PC-3 (cell line): Measurements from ENCODE around the gene GFRA1. TPM values are rescaled to one million over a fixed set of nuclear protein-coding genes. Genes with fewer than 3 reads are reported as not detected.

ENCODE experiments used
- ATAC-seq: fragments of 200-7000 bp; cut with Tn5 transposase; 2 replicates; pipeline ENCODE4 v1.9.1; 2020; ENCODE audit warnings: mild to moderate bottlenecking, moderate library complexity
- BruUV-seq: library from RNA; stranded (reverse); fragments of 400-500 nt; replicated peaks from 2 replicates; lab custom pipeline; 2021; lab: Mats Ljungman, UMichigan
- CTCF ChIA-PET: fragments of 300-600 bp; sonication (Branson Sonifier 250); formaldehyde crosslinking; loops from one replicate; lab custom pipeline; 2022; ENCODE audit warnings: antibody characterized with exemption; lab: Charles Lee
- POLR2A ChIA-PET: fragments of 300-600 bp; sonication (Branson Sonifier 250); formaldehyde crosslinking; loops from one replicate; lab custom pipeline; 2022; ENCODE audit warnings: antibody characterized with exemption; ENCODE audit not compliant: unreplicated experiment; lab: Charles Lee
- DNase-seq: peaks from one replicate; pipeline ENCODE4 v3.0.0-alpha.2; 2015
- H2AFZ ChIP-seq: fragments of 300-600 bp; sonication (generic); 2 replicates; pipeline ENCODE4 v1.6.0; 2016; ENCODE audit warnings: antibody characterized with exemption, low read length
- H3F3A ChIP-seq: fragments of 300-600 bp; sonication (generic); one replicate; pipeline ENCODE4 v1.6.0; 2017; ENCODE audit warnings: antibody characterized with exemption, low read length, control low read depth, mild to moderate bottlenecking; ENCODE audit not compliant: unreplicated experiment
- H3K27ac ChIP-seq: fragments of 300-600 bp; sonication (generic); 2 replicates; pipeline ENCODE4 v1.5.1; 2016; ENCODE audit warnings: mild to moderate bottlenecking, low read length
- H3K27me3 ChIP-seq: fragments of 300-600 bp; sonication (generic); 2 replicates; pipeline ENCODE4 v1.6.1; 2016; ENCODE audit warnings: low read length, mixed read lengths
- H3K36me3 ChIP-seq: fragments of 300-600 bp; sonication (generic); 2 replicates; pipeline ENCODE4 v1.6.1; 2016; ENCODE audit warnings: low read depth, mixed run types, low read length, mixed read lengths
- H3K4me1 ChIP-seq: fragments of 300-600 bp; sonication (generic); 2 replicates; pipeline ENCODE4 v1.5.1; 2016; ENCODE audit warnings: low read length; ENCODE audit not compliant: insufficient read depth
- H3K4me2 ChIP-seq: fragments of 300-600 bp; sonication (generic); 2 replicates; pipeline ENCODE4 v1.6.0; 2016; ENCODE audit warnings: low read length
- H3K4me3 ChIP-seq: fragments of 300-600 bp; sonication (generic); 2 replicates; pipeline ENCODE4 v1.5.1; 2016; ENCODE audit warnings: mild to moderate bottlenecking, low read length, mixed read lengths
- H3K79me2 ChIP-seq: fragments of 300-600 bp; sonication (generic); 2 replicates; pipeline ENCODE4 v1.6.1; 2017; ENCODE audit warnings: low read length, mixed read lengths
- H3K9ac ChIP-seq: fragments of 300-600 bp; sonication (generic); 2 replicates; pipeline ENCODE4 v1.6.0; 2016; ENCODE audit warnings: mild to moderate bottlenecking, low read length
- H3K9me2 ChIP-seq: fragments of 300-600 bp; sonication (generic); replicated peaks from 2 replicates; pipeline ENCODE4 v1.6.1; 2016; ENCODE audit warnings: mixed run types, low read length, mixed read lengths
- H3K9me3 ChIP-seq: fragments of 300-600 bp; sonication (generic); 2 replicates; pipeline ENCODE4 v1.6.1; 2016; ENCODE audit warnings: low read length, mixed read lengths
- H4K20me1 ChIP-seq: fragments of 300-600 bp; sonication (generic); 2 replicates; pipeline ENCODE4 v1.6.1; 2016; ENCODE audit warnings: low read length, mixed read lengths
- CTCF ChIP-seq: fragments of 300-600 bp; sonication (generic); conservative IDR thresholded peaks from 2 replicates; pipeline ENCODE4 v1.5.1; 2017; ENCODE audit warnings: antibody characterized with exemption, low read depth, mild to moderate bottlenecking, low read length
- EZH2 ChIP-seq: fragments of 300-600 bp; sonication (generic); IDR thresholded peaks from one replicate; pipeline ENCODE4 v1.6.1; 2017; ENCODE audit warnings: antibody characterized with exemption, mild to moderate bottlenecking, low read length; ENCODE audit not compliant: unreplicated experiment
- EZH2phosphoT487 ChIP-seq: fragments of 300-600 bp; sonication (generic); IDR thresholded peaks from 2 replicates; pipeline ENCODE4 v1.6.1; 2018; ENCODE audit warnings: mild to moderate bottlenecking, antibody characterized with exemption, low read length, borderline replicate concordance
- intact Hi-C: fragments of 100-400 bp; cut with micrococcal nuclease; formaldehyde crosslinking; loops from 2 replicates; pipeline ENCODE4 v1.9.0; 2023
- total RNA-seq: library from RNA; depleted of rRNA; stranded (reverse); fragments of >200 nt; gene quantifications from 2 replicates; pipeline ENCODE4 v1.2.3, GENCODE V29; 2014; rRNA removed

Gene GFRA1
- total RNA-seq, 1 experiment from 2014 or later, result not detected

GRCh38 chr10:116014326-116014725 is 258.7 kb downstream of the GFRA1 start:
- no peak overlapping the region for H3K9ac ChIP-seq
- CTCF ChIA-PET, result no interaction called here
- no peaks in the 10 kb centered on the region for H3F3A ChIP-seq
- DNase-seq, result no peak
- ATAC-seq, result no peak
- H3K27me3 ChIP-seq, result no peaks in the 10 kb centered on the region
- no peak overlapping the region for H2AFZ ChIP-seq
- H3K36me3 ChIP-seq, result no peaks in the 10 kb centered on the region
- H3K9me2 ChIP-seq, result no peaks in the 10 kb centered on the region
- TF ChIP-seq EZH2, result no peak
- TF ChIP-seq EZH2phosphoT487, result no peak
- TF ChIP-seq CTCF, result no peak
- no peak overlapping the region for H3K4me2 ChIP-seq
- H3K79me2 ChIP-seq, result no peaks in the 10 kb centered on the region
- no peak overlapping the region for H3K4me3 ChIP-seq
- H3K9me3 ChIP-seq, result no peaks in the 10 kb centered on the region
- POLR2A ChIA-PET, result no interaction called here
- no peaks in the 10 kb centered on the region for H3K4me1 ChIP-seq
- H4K20me1 ChIP-seq, result no peaks in the 10 kb centered on the region
- no TSS peak for BruUV-seq
- no peak overlapping the region for H3K27ac ChIP-seq
- intact Hi-C loops, result no loop called here

GRCh38 chr10:116011929-116012328 is 261.1 kb downstream of the GFRA1 start:
- Histone ChIP-seq H3K36me3 (no peaks in the 10 kb centered on the region), H3K4me1 (no peaks in the 10 kb centered on the region), H3K27ac (no peak overlapping the region), H3K79me2 (no peaks in the 10 kb centered on the region), H3K4me3 (no peak overlapping the region), H4K20me1 (no peaks in the 10 kb centered on the region), H3K27me3 (no peaks in the 10 kb centered on the region), H3K4me2 (no peak overlapping the region), H3F3A (no peaks in the 10 kb centered on the region), H3K9me2 (no peaks in the 10 kb centered on the region), H2AFZ (no peak overlapping the region), H3K9ac (no peak overlapping the region), H3K9me3 (no peaks in the 10 kb centered on the region)
- CTCF ChIA-PET, result no interaction called here
- intact Hi-C loops, result no loop called here
- TF ChIP-seq EZH2 (no peak), EZH2phosphoT487 (no peak), CTCF (no peak)
- no TSS peak for BruUV-seq
- DNase-seq, result no peak
- POLR2A ChIA-PET, result no interaction called here
- no peak for ATAC-seq

- no TSS peak for BruUV-seq
Observed at GRCh38 chr10:116007256-116007891, 265.6 kb downstream of the GFRA1 start.

More at GRCh38 chr10:116007256-116007891, 265.6 kb downstream of the GFRA1 start:
- Histone ChIP-seq H3K9me2 (no peaks in the 10 kb centered on the region), H3K9ac (no peak overlapping the region), H3F3A (no peaks in the 10 kb centered on the region), H3K9me3 (no peaks in the 10 kb centered on the region), H3K79me2 (no peaks in the 10 kb centered on the region), H4K20me1 (no peaks in the 10 kb centered on the region), H3K27ac (no peak overlapping the region), H3K4me1 (no peaks in the 10 kb centered on the region), H3K36me3 (no peaks in the 10 kb centered on the region), H2AFZ (no peak overlapping the region), H3K4me3 (no peak overlapping the region), H3K27me3 (no peaks in the 10 kb centered on the region), H3K4me2 (no peak overlapping the region)
- no peak for DNase-seq
- ATAC-seq, result no peak
- ChIA-PET CTCF (no interaction called here), POLR2A (no interaction called here)
- intact Hi-C loops, result no loop called here
- TF ChIP-seq EZH2 (no peak), EZH2phosphoT487 (no peak), CTCF (no peak)

Other genes with a start within 250 kb of the GFRA1 start
- gene CCDC172, start 51.2 kb upstream of the GFRA1 start, total RNA-seq, result not detected in 2 replicates
- not detected in 2 replicates for gene PNLIPRP3, start 154.6 kb upstream of the GFRA1 start, total RNA-seq